ENCODE data around the gene PRPS1.

PRPS1 gene

GRCh38 chrX:107627838-107628661 lies at the start of gene PRPS1:
PRPS1 (plus strand) TSS chrX:107628510; CDS start chrX:107628629, 119 bp downstream.
- peak within 1 kb of the TSS; percentile 75 for H3K4me3 ChIP-seq (ENCODE audit: low read depth, low read length)
- peak; percentile 71 for DNase-seq (ENCODE audit: low read depth, low spot score)
- POLR2A ChIA-PET: interaction anchor here (0.7 to 2.5 kb wide), 6 partner anchors 17 to 89 kb away, joined by 3 to 12 read pairs (median 4); no protein-coding TSS in a partner anchor
- no peak for TF ChIP-seq CTCF (IDR thresholded peaks at IDR 0.05; ENCODE audit: insufficient read depth, low read length, missing control alignments)
- CTCF ChIA-PET: interaction anchor here (1.4 to 7.0 kb wide), 4 partner anchors 14 to 89 kb away, joined by 4 to 62 read pairs (median 6); no protein-coding TSS in a partner anchor

DNA sequence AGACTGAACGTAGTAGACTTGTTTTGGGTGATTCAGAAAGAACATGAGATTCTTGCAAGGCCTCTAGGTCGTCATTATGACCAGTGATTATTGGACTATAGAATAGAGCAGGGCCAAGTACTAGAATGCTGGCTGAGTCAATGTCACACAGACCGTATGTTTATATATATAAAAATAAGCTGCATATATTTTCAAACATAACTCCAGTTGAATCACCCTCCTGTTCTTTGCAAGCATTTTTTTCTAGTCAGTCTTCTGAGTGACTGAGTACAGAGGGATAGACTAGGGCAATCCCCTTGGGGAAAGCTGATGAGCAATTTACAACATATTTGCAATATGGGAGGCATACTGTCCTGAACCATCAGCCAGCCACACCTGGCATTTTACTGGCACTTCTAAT lies 48.4 kb upstream of the PRPS1 start:
- POLR2A ChIA-PET: interaction anchor here (1.0 to 1.4 kb wide), 2 partner anchors 17 to 48 kb away, joined by 3 read pairs; partner anchors contain the start of gene PRPS1
- DNase-seq (ENCODE audit: low read depth, low spot score): no peak
- CTCF ChIA-PET: no interaction called here
- TF ChIP-seq CTCF (IDR thresholded peaks at IDR 0.05; ENCODE audit: insufficient read depth, low read length, missing control alignments): no peak
- no peak overlapping the region for H3K4me3 ChIP-seq (ENCODE audit: low read depth, low read length)

DNA sequence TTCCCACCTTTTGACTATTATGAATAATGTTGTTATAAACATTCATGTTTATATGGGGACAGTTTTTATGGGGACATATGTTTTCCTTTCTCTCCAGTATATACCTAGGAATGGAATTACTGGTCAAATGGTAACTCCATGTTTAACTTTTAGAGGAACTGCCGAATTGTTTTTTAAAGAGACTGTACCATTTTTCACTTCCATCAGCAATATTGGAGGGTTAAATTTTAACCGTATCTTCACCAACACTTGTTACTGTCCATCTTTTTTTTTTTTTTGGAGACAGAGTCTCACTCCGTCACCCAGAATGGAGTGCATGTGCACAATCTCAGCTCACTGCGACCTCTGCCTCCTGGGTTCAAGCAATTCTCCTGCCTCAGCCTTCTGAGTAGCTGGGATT lies 46.4 kb upstream of the PRPS1 start:
- POLR2A ChIA-PET: no interaction called here

DNA sequence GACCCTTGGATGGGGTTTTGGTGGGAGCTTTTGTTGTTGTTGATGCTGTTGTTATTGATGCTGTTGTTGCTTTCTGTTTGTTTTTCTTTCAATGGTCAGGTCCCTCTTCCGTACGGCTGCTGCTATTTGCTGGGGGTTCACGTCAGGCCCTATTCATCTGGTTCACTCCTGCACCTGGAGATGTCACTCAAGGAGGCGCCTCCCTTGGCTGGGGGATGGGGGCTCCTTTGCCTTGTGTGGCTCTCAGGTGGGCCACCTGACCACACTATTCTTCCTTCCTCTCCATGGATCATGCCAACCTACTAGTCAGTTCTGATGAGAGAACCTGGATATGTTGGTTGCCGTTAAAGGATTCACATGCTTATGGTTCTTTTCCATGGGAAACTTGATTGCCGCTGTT lies 39.1 kb upstream of the PRPS1 start:
- ChIA-PET CTCF (no interaction called here), POLR2A (no interaction called here)
- no peak for TF ChIP-seq CTCF (IDR thresholded peaks at IDR 0.05; ENCODE audit: insufficient read depth, low read length, missing control alignments)
- H3K4me3 ChIP-seq (ENCODE audit: low read depth, low read length): no peak overlapping the region
- no peak for DNase-seq (ENCODE audit: low read depth, low spot score)

More for the DNA sequence above, 46.4 kb upstream of the PRPS1 start:
- DNase-seq (ENCODE audit: low read depth, low spot score): no peak
- CTCF ChIA-PET: no interaction called here
- no peak for TF ChIP-seq CTCF (IDR thresholded peaks at IDR 0.05; ENCODE audit: insufficient read depth, low read length, missing control alignments)
- H3K4me3 ChIP-seq (ENCODE audit: low read depth, low read length): no peak overlapping the region

DNA sequence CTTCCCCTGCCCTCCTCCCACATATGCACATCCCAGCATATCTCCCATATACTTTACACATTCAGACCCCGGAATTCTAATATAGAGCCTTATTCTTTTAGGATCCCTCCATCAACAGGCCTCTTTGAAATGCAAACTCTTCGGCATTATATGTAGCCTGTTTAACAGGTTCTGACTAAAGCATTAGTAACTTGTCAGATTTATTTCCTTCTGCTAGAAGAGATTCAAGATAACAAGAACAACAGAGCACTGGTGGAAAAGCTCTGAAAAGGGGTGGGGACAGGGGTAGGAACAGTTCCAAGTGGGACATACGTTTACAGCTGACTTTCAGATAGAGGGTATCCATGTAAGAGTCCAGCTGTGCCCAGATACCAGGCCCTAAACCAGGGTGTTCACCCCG lies 31.7 kb upstream of the PRPS1 start:
- no peak overlapping the region for H3K4me3 ChIP-seq (ENCODE audit: low read depth, low read length)
- DNase-seq (ENCODE audit: low read depth, low spot score): no peak
- no peak for TF ChIP-seq CTCF (IDR thresholded peaks at IDR 0.05; ENCODE audit: insufficient read depth, low read length, missing control alignments)
- ChIA-PET CTCF (no interaction called here), POLR2A (no interaction called here)

DNA sequence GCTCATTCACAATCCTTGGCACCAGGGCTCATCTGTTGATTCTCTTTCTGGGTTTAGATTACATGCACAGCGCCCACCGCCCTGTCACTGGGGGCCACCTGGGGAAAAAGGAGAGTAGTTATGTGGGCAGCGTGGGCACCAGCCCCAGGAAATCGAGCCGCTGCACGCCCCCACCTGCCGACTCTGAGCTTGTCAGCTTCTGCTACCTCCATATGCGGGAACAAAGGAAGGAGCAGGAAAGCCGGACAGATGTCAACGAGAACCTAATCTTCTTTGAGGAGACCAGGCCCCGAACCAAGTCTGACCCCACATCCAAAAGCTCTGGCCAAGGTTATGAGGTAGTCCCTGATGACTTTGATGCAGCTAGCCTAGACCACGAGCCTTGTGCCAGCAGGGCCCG lies 31.0 kb upstream of the PRPS1 start:
- no peak for DNase-seq (ENCODE audit: low read depth, low spot score)
- TF ChIP-seq CTCF (IDR thresholded peaks at IDR 0.05; ENCODE audit: insufficient read depth, low read length, missing control alignments): no peak
- no peak overlapping the region for H3K4me3 ChIP-seq (ENCODE audit: low read depth, low read length)
- POLR2A ChIA-PET: no interaction called here
- CTCF ChIA-PET: no interaction called here

Data from AG04449 (cell line).